Neural progenitor cell (in vitro differentiated cells): ENCODE measurements around the gene RNF123. TPM values are rescaled to one million over a fixed set of nuclear protein-coding genes. Genes with fewer than 3 reads are reported as not detected.

Experiments
- DNase-seq: peaks from one replicate; pipeline ENCODE4 v3.0.0-alpha.2; 2016; ENCODE audit warnings: low spot score
- H2AFZ ChIP-seq: fragments of 200-600 bp; sonication (generic); replicated peaks from 2 replicates; pipeline ENCODE4 v1.6.1; 2016; ENCODE audit warnings: antibody characterized with exemption
- H3F3A ChIP-seq: fragments of 200-600 bp; sonication (generic); 2 replicates; pipeline ENCODE4 v1.6.1; 2016; ENCODE audit warnings: antibody characterized with exemption, low read depth
- H3K27ac ChIP-seq: fragments of 200-600 bp; sonication (generic); 2 replicates; pipeline ENCODE4 v1.5.1; 2016; ENCODE audit warnings: mild to moderate bottlenecking
- H3K27me3 ChIP-seq: fragments of 200-600 bp; sonication (generic); 2 replicates; pipeline ENCODE4 v1.6.1; 2016; ENCODE audit warnings: mild to moderate bottlenecking, moderate library complexity
- H3K36me3 ChIP-seq: fragments of 200-600 bp; sonication (generic); 2 replicates; pipeline ENCODE4 v1.5.1; 2016
- H3K4me1 ChIP-seq: fragments of 200-600 bp; sonication (generic); 2 replicates; pipeline ENCODE4 v1.6.1; 2016; ENCODE audit warnings: mixed run types
- H3K4me2 ChIP-seq: fragments of 200-600 bp; sonication (generic); 2 replicates; pipeline ENCODE4 v1.6.1; 2016
- H3K4me3 ChIP-seq: fragments of 200-600 bp; sonication (generic); 2 replicates; pipeline ENCODE4 v1.5.1; 2016
- H3K79me2 ChIP-seq: fragments of 200-600 bp; sonication (generic); 2 replicates; pipeline ENCODE4 v1.6.1; 2016; ENCODE audit warnings: low read depth
- H3K9ac ChIP-seq: fragments of 200-600 bp; sonication (generic); 2 replicates; pipeline ENCODE4 v1.6.1; 2016
- H3K9me3 ChIP-seq: fragments of 200-600 bp; sonication (generic); 2 replicates; pipeline ENCODE4 v1.5.1; 2016; ENCODE audit warnings: low read depth
- H4K20me1 ChIP-seq: fragments of 200-600 bp; sonication (generic); 2 replicates; pipeline ENCODE4 v1.6.1; 2016; ENCODE audit warnings: low read depth
- H3K27ac Mint-ChIP-seq: 3 replicates; pipeline ENCODE4 v1.8.0; 2021; ENCODE audit warnings: mixed read lengths
- H3K27me3 Mint-ChIP-seq: 2 replicates; pipeline ENCODE4 v1.8.0; 2022; ENCODE audit warnings: low read depth, mild to moderate bottlenecking, inconsistent platforms, moderate library complexity, mixed read lengths; ENCODE audit not compliant: insufficient read depth
- H3K36me3 Mint-ChIP-seq: 3 replicates; pipeline ENCODE4 v1.8.0; 2021; ENCODE audit warnings: mixed read lengths
- H3K4me1 Mint-ChIP-seq: 3 replicates; pipeline ENCODE4 v1.8.0; 2021; ENCODE audit warnings: mixed read lengths
- H3K4me3 Mint-ChIP-seq: 3 replicates; pipeline ENCODE4 v1.8.0; 2021; ENCODE audit warnings: mild to moderate bottlenecking, moderate library complexity, mixed read lengths
- H3K9me3 Mint-ChIP-seq: 3 replicates; pipeline ENCODE4 v1.8.0; 2020; ENCODE audit warnings: mixed read lengths
- CTCF ChIP-seq: fragments of 200-600 bp; sonication (generic); IDR thresholded peaks from 2 replicates; pipeline ENCODE4 v1.5.1; 2017; ENCODE audit warnings: antibody characterized with exemption, mild to moderate bottlenecking
- EZH2 ChIP-seq: fragments of 200-600 bp; sonication (generic); IDR thresholded peaks from 2 replicates; pipeline ENCODE4 v1.6.1; 2017; ENCODE audit warnings: antibody characterized with exemption, mild to moderate bottlenecking, moderate library complexity
- EZH2phosphoT487 ChIP-seq: fragments of 200-600 bp; sonication (generic); IDR thresholded peaks from 2 replicates; pipeline ENCODE4 v1.6.1; 2017; ENCODE audit warnings: antibody characterized with exemption
- total RNA-seq: library from RNA; depleted of rRNA; stranded (reverse); fragments of >200 nt; gene quantifications from 2 replicates; pipeline ENCODE4 v1.2.3, GENCODE V29; 2015; ENCODE audit warnings: low replicate concordance

RNF123 gene
- total RNA-seq, 1 donor from 2014 or later, result 15.0 TPM

DNA sequence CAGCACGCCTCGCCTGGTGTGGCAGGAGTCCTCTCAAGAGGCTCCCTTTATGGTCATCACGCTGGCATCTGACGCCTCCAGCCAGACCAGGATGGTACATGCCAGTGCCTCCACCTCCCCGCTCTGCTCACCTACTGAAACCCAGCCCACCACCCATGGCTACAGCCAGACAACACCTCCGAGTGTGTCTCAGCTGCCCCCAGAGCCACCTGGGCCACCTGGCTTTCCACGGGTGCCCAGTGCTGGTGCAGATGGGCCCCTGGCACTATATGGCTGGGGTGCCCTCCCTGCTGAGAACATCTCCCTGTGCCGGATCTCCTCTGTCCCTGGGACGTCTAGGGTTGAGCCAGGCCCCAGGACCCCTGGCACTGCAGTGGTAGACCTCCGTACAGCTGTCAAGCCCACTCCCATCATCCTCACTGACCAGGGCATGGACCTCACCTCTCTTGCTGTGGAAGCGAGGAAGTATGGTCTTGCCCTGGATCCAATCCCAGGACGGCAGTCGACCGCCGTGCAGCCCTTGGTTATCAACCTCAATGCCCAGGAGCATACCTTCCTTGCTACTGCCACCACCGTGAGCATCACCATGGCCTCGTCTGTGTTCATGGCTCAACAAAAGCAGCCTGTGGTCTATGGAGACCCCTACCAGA is 35.1 kb upstream of the RNF123 start:
- Histone ChIP-seq H3K36me3 (no peaks in the 10 kb centered on the region), H3K27me3 (no peaks in the 10 kb centered on the region), H3K4me1 (no peaks in the 10 kb centered on the region), H3K4me2 (no peak overlapping the region), H3K79me2 (no peaks in the 10 kb centered on the region), H3K4me3 (no peak overlapping the region), H3F3A (no peaks in the 10 kb centered on the region), H3K27ac (no peak overlapping the region), H4K20me1 (no peaks in the 10 kb centered on the region), H2AFZ (no peak overlapping the region), H3K9ac (no peak overlapping the region), H3K9me3 (no peaks in the 10 kb centered on the region)
- Mint-ChIP-seq H3K4me3 (no peak overlapping the region), H3K27ac (no peak overlapping the region), H3K4me1 (peaks cover 4% of the 10 kb centered on the region), H3K27me3 (peaks cover 4% of the 10 kb centered on the region), H3K36me3 (no peaks in the 10 kb centered on the region), H3K9me3 (no peaks in the 10 kb centered on the region)
- no peak for TF ChIP-seq EZH2
- no peak for TF ChIP-seq EZH2phosphoT487
- no peak for DNase-seq

GRCh38 chr3:49654955-49655556 is 34.3 kb upstream of the RNF123 start:
- Histone ChIP-seq H4K20me1 (no peaks in the 10 kb centered on the region), H3K79me2 (no peaks in the 10 kb centered on the region), H3F3A (no peaks in the 10 kb centered on the region), H3K36me3 (no peaks in the 10 kb centered on the region), H3K4me3 (no peak overlapping the region), H2AFZ (no peak overlapping the region), H3K9me3 (no peaks in the 10 kb centered on the region), H3K4me2 (no peak overlapping the region), H3K4me1 (no peaks in the 10 kb centered on the region), H3K27me3 (no peaks in the 10 kb centered on the region), H3K27ac (no peak overlapping the region), H3K9ac (no peak overlapping the region)
- peaks cover 4% of the 10 kb centered on the region for H3K27me3 Mint-ChIP-seq
- TF ChIP-seq EZH2phosphoT487 (no peak), EZH2 (no peak), CTCF (no peak)
- no peaks in the 10 kb centered on the region for H3K36me3 Mint-ChIP-seq
- DNase-seq, result no peak
- H3K9me3 Mint-ChIP-seq, result no peaks in the 10 kb centered on the region
- peaks cover 4% of the 10 kb centered on the region for H3K4me1 Mint-ChIP-seq
- no peak overlapping the region for H3K4me3 Mint-ChIP-seq
- no peak overlapping the region for H3K27ac Mint-ChIP-seq

GRCh38 chr3:49655731-49656285 is 33.5 kb upstream of the RNF123 start:
- no peaks in the 10 kb centered on the region for H3K9me3 Mint-ChIP-seq

More at GRCh38 chr3:49655731-49656285, 33.5 kb upstream of the RNF123 start:
- Histone ChIP-seq H3K4me1 (no peaks in the 10 kb centered on the region), H3K27me3 (no peaks in the 10 kb centered on the region), H4K20me1 (no peaks in the 10 kb centered on the region), H3K4me3 (no peak overlapping the region), H3K9me3 (no peaks in the 10 kb centered on the region), H3K79me2 (no peaks in the 10 kb centered on the region), H3K9ac (peak overlapping the region; percentile 27), H3K27ac (no peak overlapping the region), H3K36me3 (no peaks in the 10 kb centered on the region), H3K4me2 (no peak overlapping the region), H2AFZ (no peak overlapping the region), H3F3A (no peaks in the 10 kb centered on the region)
- Mint-ChIP-seq H3K4me1 (no peaks in the 10 kb centered on the region), H3K4me3 (no peak overlapping the region), H3K27ac (no peak overlapping the region), H3K27me3 (peaks cover 4% of the 10 kb centered on the region), H3K36me3 (no peaks in the 10 kb centered on the region)
- TF ChIP-seq CTCF, result no peak
- TF ChIP-seq EZH2, result no peak
- TF ChIP-seq EZH2phosphoT487, result no peak
- no peak for DNase-seq
